ENCODE measurements around the gene ADIPOR2.

DNA sequence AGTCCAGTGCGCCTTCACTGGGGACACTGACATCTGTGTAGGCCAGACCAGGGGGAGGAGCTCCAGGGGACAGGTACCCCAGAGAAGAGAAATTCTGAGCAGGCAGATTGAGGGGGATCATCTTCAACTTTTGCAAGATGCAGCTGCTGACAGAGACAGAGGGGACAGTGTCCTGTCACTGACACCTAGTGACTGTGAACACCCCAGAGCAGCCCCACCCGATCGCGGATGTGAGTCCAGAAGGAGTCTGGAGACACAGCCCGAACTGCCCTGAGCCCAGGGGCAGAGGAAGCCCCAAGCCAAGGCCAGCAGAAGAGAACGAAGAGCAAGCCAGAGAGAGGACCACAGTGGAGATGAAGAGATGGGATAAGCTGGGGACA is 107.8 kb downstream of the ADIPOR2 start:
- TF ChIP-seq, protein P1, sequence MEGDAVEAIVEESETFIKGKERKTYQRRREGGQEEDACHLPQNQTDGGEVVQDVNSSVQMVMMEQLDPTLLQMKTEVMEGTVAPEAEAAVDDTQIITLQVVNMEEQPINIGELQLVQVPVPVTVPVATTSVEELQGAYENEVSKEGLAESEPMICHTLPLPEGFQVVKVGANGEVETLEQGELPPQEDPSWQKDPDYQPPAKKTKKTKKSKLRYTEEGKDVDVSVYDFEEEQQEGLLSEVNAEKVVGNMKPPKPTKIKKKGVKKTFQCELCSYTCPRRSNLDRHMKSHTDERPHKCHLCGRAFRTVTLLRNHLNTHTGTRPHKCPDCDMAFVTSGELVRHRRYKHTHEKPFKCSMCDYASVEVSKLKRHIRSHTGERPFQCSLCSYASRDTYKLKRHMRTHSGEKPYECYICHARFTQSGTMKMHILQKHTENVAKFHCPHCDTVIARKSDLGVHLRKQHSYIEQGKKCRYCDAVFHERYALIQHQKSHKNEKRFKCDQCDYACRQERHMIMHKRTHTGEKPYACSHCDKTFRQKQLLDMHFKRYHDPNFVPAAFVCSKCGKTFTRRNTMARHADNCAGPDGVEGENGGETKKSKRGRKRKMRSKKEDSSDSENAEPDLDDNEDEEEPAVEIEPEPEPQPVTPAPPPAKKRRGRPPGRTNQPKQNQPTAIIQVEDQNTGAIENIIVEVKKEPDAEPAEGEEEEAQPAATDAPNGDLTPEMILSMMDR (IDR thresholded peaks at IDR 0.05): no peak
- TF ChIP-seq POLR2AphosphoS5 (IDR thresholded peaks at IDR 0.05) (no peak), POLR2A (IDR thresholded peaks at IDR 0.05) (no peak)
